Trophoblast cell (in vitro differentiated cells and primary cell): ENCODE data around the gene PRXL2B.

Experiments used
- DNase-seq, 2 donors: peaks; one replicate each; pipeline ENCODE4 v3.0.0-alpha.2; 2016
- H2AFZ ChIP-seq: 2 replicates; pipeline ENCODE4 v1.6.1; 2013; ENCODE audit warnings: low read length, moderate library complexity, mild to moderate bottlenecking; ENCODE audit not compliant: insufficient read depth, poor library complexity
- H2AK5ac ChIP-seq: 2 replicates; pipeline ENCODE4 v1.6.1; 2013; ENCODE audit warnings: mild to moderate bottlenecking, low read length
- H2BK120ac ChIP-seq: 2 replicates; pipeline ENCODE4 v1.6.1; 2013; ENCODE audit warnings: low read length, mild to moderate bottlenecking, moderate library complexity; ENCODE audit not compliant: insufficient read depth, poor library complexity
- H2BK12ac ChIP-seq: 2 replicates; pipeline ENCODE4 v1.6.1; 2013; ENCODE audit warnings: mild to moderate bottlenecking, low read length, moderate library complexity
- H2BK5ac ChIP-seq: 2 replicates; pipeline ENCODE4 v1.6.1; 2013; ENCODE audit warnings: low read length, low read depth, moderate library complexity, mild to moderate bottlenecking; ENCODE audit not compliant: poor library complexity
- H3K14ac ChIP-seq: 2 replicates; pipeline ENCODE4 v1.6.1; 2013; ENCODE audit warnings: mild to moderate bottlenecking, low read length
- H3K18ac ChIP-seq: 2 replicates; pipeline ENCODE4 v1.6.1; 2013; ENCODE audit warnings: mild to moderate bottlenecking, low read length
- H3K23ac ChIP-seq: 2 replicates; pipeline ENCODE4 v1.6.1; 2013; ENCODE audit warnings: low read length
- H3K27ac ChIP-seq: 2 replicates; pipeline ENCODE4 v1.5.1; 2013; ENCODE audit warnings: low read depth, mild to moderate bottlenecking, inconsistent platforms, low read length, moderate library complexity
- H3K27me3 ChIP-seq: 2 replicates; pipeline ENCODE4 v1.6.1; 2013; ENCODE audit warnings: inconsistent platforms, mild to moderate bottlenecking, low read length, moderate library complexity; ENCODE audit not compliant: insufficient read depth
- H3K36me3 ChIP-seq, 2 experiments: 1 replicate in 1 of 2; 2 replicates in 1 of 2; pipeline ENCODE4 v1.6.1; 2013; ENCODE audit warnings: low read length in 2 of 2, mild to moderate bottlenecking in 2 of 2, moderate library complexity in 1 of 2; ENCODE audit not compliant: insufficient read depth in 2 of 2, control insufficient read depth in 1 of 2
- H3K4ac ChIP-seq: 2 replicates; pipeline ENCODE4 v1.6.1; 2013; ENCODE audit warnings: low read depth, mild to moderate bottlenecking, low read length, moderate library complexity
- H3K4me1 ChIP-seq, 2 experiments: 1 replicate in 1 of 2; 2 replicates in 1 of 2; pipeline ENCODE4 v1.6.1; 2013; ENCODE audit warnings: low read length in 2 of 2, mild to moderate bottlenecking in 2 of 2, moderate library complexity in 1 of 2; ENCODE audit not compliant: insufficient read depth in 2 of 2, control insufficient read depth in 1 of 2
- H3K4me2 ChIP-seq: 2 replicates; pipeline ENCODE4 v1.6.1; 2013; ENCODE audit warnings: inconsistent platforms, mild to moderate bottlenecking, low read length, moderate library complexity
- H3K4me3 ChIP-seq: 2 replicates; pipeline ENCODE4 v1.5.1; 2013; ENCODE audit warnings: mild to moderate bottlenecking, low read depth, low read length, inconsistent platforms
- H3K79me1 ChIP-seq: one replicate; pipeline ENCODE4 v1.6.1; 2013; ENCODE audit warnings: low read length
- H3K79me2 ChIP-seq: 2 replicates; pipeline ENCODE4 v1.6.1; 2013; ENCODE audit warnings: low read length, mild to moderate bottlenecking; ENCODE audit not compliant: control insufficient read depth, insufficient read depth, poor library complexity
- H3K9ac ChIP-seq: 2 replicates; pipeline ENCODE4 v1.6.1; 2013; ENCODE audit warnings: mild to moderate bottlenecking, low read length
- H3K9me3 ChIP-seq: 2 replicates; pipeline ENCODE4 v1.6.1; 2013; ENCODE audit warnings: low read depth, mild to moderate bottlenecking, control low read depth, inconsistent platforms, low read length; ENCODE audit not compliant: insufficient read depth
- H4K12ac ChIP-seq: 2 replicates; pipeline ENCODE4 v1.6.1; 2013; ENCODE audit warnings: low read depth, mild to moderate bottlenecking, low read length, moderate library complexity
- H4K8ac ChIP-seq: 2 replicates; pipeline ENCODE4 v1.6.1; 2013; ENCODE audit warnings: low read depth, mild to moderate bottlenecking, low read length, moderate library complexity
- H4K91ac ChIP-seq: one replicate; pipeline ENCODE4 v1.6.1; 2013; ENCODE audit warnings: low read depth, mild to moderate bottlenecking, low read length, moderate library complexity
- WGBS: extraction: QIAGEN DNeasy Blood & Tissue Kit; methylation state at CpG from one replicate; pipeline ENCODE4 v1.1.7; 2013; ENCODE audit warnings: missing lambda C conversion rate; ENCODE audit not compliant: insufficient read length, insufficient coverage; ENCODE audit errors: extremely low coverage; 5-methylcytosine and 5-hydroxymethylcytosine counted together

The PRXL2B gene

GRCh38 chr1:2595261-2595811 is 8.8 kb downstream of the PRXL2B start:
- H3K9me3 ChIP-seq = peaks cover 21% of the 10 kb centered on the region
- no peak for DNase-seq
- no peak overlapping the region for H2BK120ac ChIP-seq
- H3K4me3 ChIP-seq = no peak overlapping the region
- H2BK5ac ChIP-seq = no peak overlapping the region
- H4K8ac ChIP-seq = no peak overlapping the region
- H3K27me3 ChIP-seq = no peaks in the 10 kb centered on the region
- no peak overlapping the region for H3K4ac ChIP-seq
- no peaks in the 10 kb centered on the region for H3K79me2 ChIP-seq
- no peak overlapping the region for H4K91ac ChIP-seq
- no peak overlapping the region for H3K18ac ChIP-seq
- no peak overlapping the region for H4K12ac ChIP-seq
- H3K9ac ChIP-seq = no peak overlapping the region
- no CpG with 5 or more reads among the region's 19 CpGs for WGBS
- no peak overlapping the region for H2BK12ac ChIP-seq
- no peaks in the 10 kb centered on the region for H3K36me3 ChIP-seq
- H2AFZ ChIP-seq = no peak overlapping the region
- H3K23ac ChIP-seq = no peak overlapping the region
- no peak overlapping the region for H3K14ac ChIP-seq
- H3K4me1 ChIP-seq = no peaks in the 10 kb centered on the region
- H3K27ac ChIP-seq = no peak overlapping the region
- no peaks in the 10 kb centered on the region for H3K79me1 ChIP-seq
- H3K4me2 ChIP-seq = no peak overlapping the region
- H2AK5ac ChIP-seq = no peak overlapping the region

- peaks cover 17% of the 10 kb centered on the region for H3K9me3 ChIP-seq
These were observed 9.4 kb downstream of the PRXL2B start for GRCh38 chr1:2595812-2596529.

GRCh38 chr1:2596530-2597333 is 10.2 kb downstream of the PRXL2B start:
- Histone ChIP-seq H3K79me1 (no peaks in the 10 kb centered on the region), H3K9ac (no peak overlapping the region), H3K4me1 (no peaks in the 10 kb centered on the region), H3K79me2 (no peaks in the 10 kb centered on the region), H3K18ac (no peak overlapping the region), H4K12ac (no peak overlapping the region), H2BK5ac (no peak overlapping the region), H4K8ac (no peak overlapping the region), H3K36me3 (no peaks in the 10 kb centered on the region), H3K4me2 (no peak overlapping the region), H3K23ac (no peak overlapping the region), H3K27me3 (no peaks in the 10 kb centered on the region), H3K14ac (no peak overlapping the region), H4K91ac (no peak overlapping the region), H3K27ac (no peak overlapping the region), H2AFZ (no peak overlapping the region), H2BK12ac (no peak overlapping the region), H3K9me3 (peaks cover 14% of the 10 kb centered on the region), H2BK120ac (no peak overlapping the region), H3K4me3 (no peak overlapping the region), H2AK5ac (no peak overlapping the region), H3K4ac (no peak overlapping the region)
- WGBS = no CpG with 5 or more reads among the region's 28 CpGs
- no peak for DNase-seq

More at GRCh38 chr1:2595812-2596529, 9.4 kb downstream of the PRXL2B start:
- H3K36me3 ChIP-seq = no peaks in the 10 kb centered on the region
- H4K8ac ChIP-seq = no peak overlapping the region
- no peaks in the 10 kb centered on the region for H3K27me3 ChIP-seq
- no peaks in the 10 kb centered on the region for H3K79me2 ChIP-seq
- no peak overlapping the region for H3K4me2 ChIP-seq
- H3K4me3 ChIP-seq = no peak overlapping the region
- no peak for DNase-seq
- H3K4me1 ChIP-seq = no peaks in the 10 kb centered on the region
- no peak overlapping the region for H4K12ac ChIP-seq
- H2AK5ac ChIP-seq = no peak overlapping the region
- H3K23ac ChIP-seq = no peak overlapping the region
- no peaks in the 10 kb centered on the region for H3K79me1 ChIP-seq
- H3K14ac ChIP-seq = no peak overlapping the region
- H2AFZ ChIP-seq = no peak overlapping the region
- no peak overlapping the region for H3K27ac ChIP-seq
- no peak overlapping the region for H2BK120ac ChIP-seq
- H3K9ac ChIP-seq = no peak overlapping the region
- no peak overlapping the region for H3K18ac ChIP-seq
- H3K4ac ChIP-seq = no peak overlapping the region
- no CpG with 5 or more reads among the region's 31 CpGs for WGBS
- H4K91ac ChIP-seq = no peak overlapping the region
- H2BK5ac ChIP-seq = no peak overlapping the region
- H2BK12ac ChIP-seq = no peak overlapping the region

- DNase-seq = no peak
- Histone ChIP-seq H3K27me3 (no peaks in the 10 kb centered on the region), H3K4me1 (no peaks in the 10 kb centered on the region), H2AK5ac (no peak overlapping the region), H3K23ac (no peak overlapping the region), H2BK120ac (no peak overlapping the region), H3K27ac (no peak overlapping the region), H3K79me2 (no peaks in the 10 kb centered on the region), H2BK5ac (no peak overlapping the region), H3K36me3 (no peaks in the 10 kb centered on the region), H3K79me1 (no peaks in the 10 kb centered on the region), H3K4ac (no peak overlapping the region), H3K4me2 (no peak overlapping the region), H2BK12ac (no peak overlapping the region), H2AFZ (no peak overlapping the region), H4K91ac (no peak overlapping the region), H3K4me3 (no peak overlapping the region), H4K8ac (no peak overlapping the region), H4K12ac (no peak overlapping the region), H3K9ac (no peak overlapping the region), H3K14ac (no peak overlapping the region), H3K18ac (no peak overlapping the region), H3K9me3 (peaks cover 12% of the 10 kb centered on the region)
- no CpG with 5 or more reads among the region's 34 CpGs for WGBS
These were observed 11.1 kb downstream of the PRXL2B start for GRCh38 chr1:2597441-2598328.
